Renal pelvis (tissue), 12 donors: ENCODE data around the gene ZNF497. TPM values are rescaled to one million over a fixed set of nuclear protein-coding genes. Genes with fewer than 3 reads are reported as not detected.
"Not testable (repeated sequence)": the region's sequence is repeated elsewhere in the genome, so short reads cannot be mapped to it uniquely, and the experiment has no call there.

ENCODE experiments used
- DNase-seq: peaks from one replicate; pipeline ENCODE4 v3.0.0-alpha.2; 2013
- long read RNA-seq, 16 experiments: transcript quantifications; one replicate each; lab custom pipeline, GENCODE V29; 2026
- polyA plus RNA-seq, 3 donors: library from polyadenylated mRNA; unstranded; fragments of 120-200 nt; gene quantifications; one replicate each; pipeline ENCODE4 v1.2.1, GENCODE V29; 2013; ENCODE audit not compliant: insufficient read length in 3 of 3

ZNF497 gene
- polyA plus RNA-seq: 1 to 10 TPM; 5.0 to 7.1 (median 5.5) TPM
- long read RNA-seq, donor 1, partial matches to known transcripts: 0 of 2 reads
- long read RNA-seq, donor 1, other reads (novel, unspliced or antisense): 0 of 2 reads
- long read RNA-seq, donor 2, partial matches to known transcripts: 0 of 1 reads
- long read RNA-seq, donor 2, other reads (novel, unspliced or antisense): 0 of 1 reads
- long read RNA-seq, donor 3, partial matches to known transcripts: 0 of 2 reads
- long read RNA-seq, donor 3, other reads (novel, unspliced or antisense): 0 of 2 reads
- long read RNA-seq, donor 4: 0 reads
- long read RNA-seq, donor 5: 0 reads
- long read RNA-seq, donor 6: 0 reads
- long read RNA-seq, donor 7, partial matches to known transcripts: 0 of 5 reads
- long read RNA-seq, donor 7, other reads (novel, unspliced or antisense): 0 of 5 reads
- long read RNA-seq, donor 8: 0 reads
- long read RNA-seq, donor 9, partial matches to known transcripts: 0 of 3 reads
- long read RNA-seq, donor 9, other reads (novel, unspliced or antisense): 0 of 3 reads
- long read RNA-seq, donor 10, partial matches to known transcripts: 0 of 1 reads
- long read RNA-seq, donor 10, other reads (novel, unspliced or antisense): 0 of 1 reads
- long read RNA-seq, donor 11, partial matches to known transcripts: 0 of 2 reads
- long read RNA-seq, donor 11, other reads (novel, unspliced or antisense): 0 of 2 reads
- long read RNA-seq, donor 12: 0 reads
- long read RNA-seq, donor 13: 0 reads
- long read RNA-seq, donor 14, partial matches to known transcripts: 0 of 1 reads
- long read RNA-seq, donor 14, other reads (novel, unspliced or antisense): 0 of 1 reads
- long read RNA-seq, donor 15, partial matches to known transcripts: 0 of 1 reads
- long read RNA-seq, donor 15, other reads (novel, unspliced or antisense): 0 of 1 reads
- long read RNA-seq, donor 16, partial matches to known transcripts: 0 of 3 reads
- long read RNA-seq, donor 16, other reads (novel, unspliced or antisense): 0 of 3 reads

- DNase-seq: peak; percentile 95
These were observed at the start of gene ZNF497 for GRCh38 chr19:58362272-58362994. Gene ZNF497, minus strand, starts transcription at chr19:58362751. Its CDS starts 5,116 bp downstream, at chr19:58357635.

- DNase-seq: no peak
These were observed 46.6 kb upstream of the ZNF497 start for GRCh38 chr19:58409010-58409790.

- peak; percentile 97 for DNase-seq
These were observed 45.8 kb upstream of the ZNF497 start, which contains the start of gene ZNF584 for GRCh38 chr19:58408152-58409009. Gene ZNF584, plus strand, starts transcription at chr19:58408649. Its CDS starts 499 bp downstream, at chr19:58409148.

- no peak for DNase-seq
These were observed 45.2 kb upstream of the ZNF497 start for GRCh38 chr19:58407658-58408151.

GRCh38 chr19:58406818-58407657 is 44.5 kb upstream of the ZNF497 start:
- no peak for DNase-seq

- not testable (repeated sequence) for DNase-seq
These were observed 41.4 kb upstream of the ZNF497 start for GRCh38 chr19:58403920-58404478.

- DNase-seq: no peak
These were observed 39.4 kb upstream of the ZNF497 start for GRCh38 chr19:58401840-58402421.

- peak; percentile 99 for DNase-seq
These were observed 38.6 kb upstream of the ZNF497 start for GRCh38 chr19:58400916-58401839.

- DNase-seq: no peak
These were observed 37.9 kb upstream of the ZNF497 start for GRCh38 chr19:58400316-58400915.

GRCh38 chr19:58399903-58400302 is 37.4 kb upstream of the ZNF497 start:
- no peak for DNase-seq

GRCh38 chr19:58398545-58398944 is 36.0 kb upstream of the ZNF497 start:
- no peak for DNase-seq

GRCh38 chr19:58398087-58398486 is 35.5 kb upstream of the ZNF497 start:
- no peak for DNase-seq

GRCh38 chr19:58397533-58398037 is 35.0 kb upstream of the ZNF497 start:
- DNase-seq: no peak

GRCh38 chr19:58396691-58397532 is 34.4 kb upstream of the ZNF497 start:
- DNase-seq: no peak

- no peak for DNase-seq
These were observed 33.6 kb upstream of the ZNF497 start for GRCh38 chr19:58395979-58396627.
